Gastroesophageal sphincter (tissue), 3 donors: ENCODE results near the gene NEK8.

Source experiments
- POLR2A ChIP-seq, 2 donors: fragments of 450-650 bp; IDR thresholded peaks; one replicate each; pipeline ENCODE4 v1.6.1; 2017; ENCODE audit warnings: antibody characterized with exemption in 2 of 2, mild to moderate bottlenecking in 2 of 2, moderate library complexity in 1 of 2
- POLR2AphosphoS5 ChIP-seq: sonication (generic); formaldehyde crosslinking; IDR thresholded peaks from one replicate; pipeline ENCODE4 v1.6.1; 2017; ENCODE audit warnings: antibody characterized with exemption
- TF ChIP-seq, protein P1 (sequence below), 4 experiments: fragments of 200-600 bp in 2 of 4; fragments of 450-650 bp in 2 of 4; sonication (generic) in 1 of 4; IDR thresholded peaks; one replicate each; pipeline ENCODE4 v1.5.1; 2017 to 2019; ENCODE audit warnings: antibody characterized with exemption in 4 of 4, mild to moderate bottlenecking in 2 of 4, moderate library complexity in 2 of 4

DNA sequence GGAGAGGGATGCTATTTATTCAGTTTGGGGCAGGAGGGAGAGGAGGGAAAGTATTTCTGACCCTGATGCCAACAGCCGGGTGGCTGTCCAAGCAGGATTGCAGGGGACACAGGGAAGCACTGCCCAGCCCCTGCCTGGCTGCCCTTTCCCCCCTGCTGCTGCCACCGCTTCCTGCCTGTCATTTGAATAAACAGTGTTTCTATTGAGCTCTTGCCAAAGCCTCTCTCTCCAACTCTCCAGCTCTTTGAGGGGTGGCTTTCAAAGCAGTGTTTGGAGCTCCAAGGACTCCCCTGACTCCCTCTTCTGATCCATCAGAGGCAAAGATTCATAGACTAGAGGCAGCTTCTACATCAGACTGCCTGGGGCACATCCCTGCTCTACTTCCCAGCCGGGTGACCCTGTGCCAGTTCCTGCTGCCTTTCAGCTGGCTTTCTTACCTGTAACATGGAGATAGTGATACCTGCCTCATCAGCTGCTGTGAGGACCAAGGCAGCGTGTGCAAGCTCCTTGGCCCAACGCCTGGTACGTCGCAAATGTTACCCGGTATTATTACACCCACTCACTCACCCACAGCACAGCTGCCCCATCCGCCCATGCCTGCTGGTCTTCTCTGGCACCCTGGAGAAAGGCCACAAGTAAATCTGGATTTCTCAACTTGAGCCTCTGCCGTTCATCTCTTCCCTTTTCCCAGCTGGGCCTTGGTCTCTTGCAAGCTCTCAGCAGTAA lies 26.4 kb upstream of the NEK8 start:
- TF ChIP-seq, protein P1, sequence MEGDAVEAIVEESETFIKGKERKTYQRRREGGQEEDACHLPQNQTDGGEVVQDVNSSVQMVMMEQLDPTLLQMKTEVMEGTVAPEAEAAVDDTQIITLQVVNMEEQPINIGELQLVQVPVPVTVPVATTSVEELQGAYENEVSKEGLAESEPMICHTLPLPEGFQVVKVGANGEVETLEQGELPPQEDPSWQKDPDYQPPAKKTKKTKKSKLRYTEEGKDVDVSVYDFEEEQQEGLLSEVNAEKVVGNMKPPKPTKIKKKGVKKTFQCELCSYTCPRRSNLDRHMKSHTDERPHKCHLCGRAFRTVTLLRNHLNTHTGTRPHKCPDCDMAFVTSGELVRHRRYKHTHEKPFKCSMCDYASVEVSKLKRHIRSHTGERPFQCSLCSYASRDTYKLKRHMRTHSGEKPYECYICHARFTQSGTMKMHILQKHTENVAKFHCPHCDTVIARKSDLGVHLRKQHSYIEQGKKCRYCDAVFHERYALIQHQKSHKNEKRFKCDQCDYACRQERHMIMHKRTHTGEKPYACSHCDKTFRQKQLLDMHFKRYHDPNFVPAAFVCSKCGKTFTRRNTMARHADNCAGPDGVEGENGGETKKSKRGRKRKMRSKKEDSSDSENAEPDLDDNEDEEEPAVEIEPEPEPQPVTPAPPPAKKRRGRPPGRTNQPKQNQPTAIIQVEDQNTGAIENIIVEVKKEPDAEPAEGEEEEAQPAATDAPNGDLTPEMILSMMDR (IDR thresholded peaks at IDR 0.05): no peak
- TF ChIP-seq POLR2AphosphoS5 (no peak), POLR2A (IDR thresholded peaks at IDR 0.05) (no peak)
